Stimulated activated CD4-positive, alpha-beta T cell treated with anti-CD3 and anti-CD28 coated beads, Interleukin-15, amount 100 ng/mL, for 1 hour (primary cell): Measurements from ENCODE around the gene IFITM2.
"Not testable (repeated sequence)": the region's sequence is repeated elsewhere in the genome, so short reads cannot be mapped to it uniquely, and the experiment has no call there.

Experiments
- DNase-seq, 2 donors: peaks; one replicate each; pipeline ENCODE4 v3.0.0-alpha.2; 2020; ENCODE audit warnings: low read depth in 1 of 2, low spot score in 1 of 2

Gene IFITM2

DNA sequence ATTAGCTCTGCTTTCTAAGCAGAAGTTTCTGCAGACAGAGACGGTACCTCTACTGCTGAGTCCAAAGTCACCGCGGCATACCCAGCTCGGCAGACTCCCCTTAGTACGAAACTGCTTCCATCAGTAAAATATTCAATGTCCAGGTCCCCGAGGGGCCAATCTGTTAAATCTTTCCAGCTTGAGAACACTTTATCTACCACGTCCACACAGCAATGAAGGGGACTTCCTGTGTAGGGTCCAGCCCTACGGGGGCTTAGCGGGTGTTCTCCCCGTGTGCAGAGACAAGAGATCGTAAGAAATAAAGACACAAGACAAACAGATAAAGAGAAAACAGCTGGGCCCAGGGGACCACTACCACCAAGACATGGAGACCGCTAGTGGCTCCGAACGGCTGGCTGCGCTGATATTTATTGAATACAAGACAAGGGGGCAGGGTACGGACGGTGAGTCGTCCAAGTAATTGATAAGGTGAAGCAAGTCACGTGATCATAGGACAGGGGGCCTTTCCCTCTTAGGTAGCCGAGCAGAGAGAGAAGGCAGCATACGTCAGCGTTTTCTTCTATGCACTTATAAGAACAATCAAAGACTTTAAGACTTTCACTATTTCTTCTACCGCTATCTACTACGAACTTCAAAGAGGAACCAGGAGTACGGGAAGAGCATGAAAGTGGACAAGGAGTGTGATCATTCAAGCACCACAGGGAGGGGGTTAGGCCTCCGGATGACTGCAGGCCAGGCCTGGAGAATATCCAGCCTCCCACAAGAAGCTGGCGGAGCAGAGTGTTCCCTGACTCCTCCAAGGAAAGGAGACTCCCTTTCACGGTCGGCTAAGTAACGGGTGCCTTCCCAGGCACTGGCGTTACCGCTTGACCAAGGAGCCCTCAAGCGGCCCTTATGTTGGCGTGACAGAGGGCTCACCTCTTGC lies 17.2 kb downstream of the IFITM2 start:
- not testable (repeated sequence) for DNase-seq

DNA sequence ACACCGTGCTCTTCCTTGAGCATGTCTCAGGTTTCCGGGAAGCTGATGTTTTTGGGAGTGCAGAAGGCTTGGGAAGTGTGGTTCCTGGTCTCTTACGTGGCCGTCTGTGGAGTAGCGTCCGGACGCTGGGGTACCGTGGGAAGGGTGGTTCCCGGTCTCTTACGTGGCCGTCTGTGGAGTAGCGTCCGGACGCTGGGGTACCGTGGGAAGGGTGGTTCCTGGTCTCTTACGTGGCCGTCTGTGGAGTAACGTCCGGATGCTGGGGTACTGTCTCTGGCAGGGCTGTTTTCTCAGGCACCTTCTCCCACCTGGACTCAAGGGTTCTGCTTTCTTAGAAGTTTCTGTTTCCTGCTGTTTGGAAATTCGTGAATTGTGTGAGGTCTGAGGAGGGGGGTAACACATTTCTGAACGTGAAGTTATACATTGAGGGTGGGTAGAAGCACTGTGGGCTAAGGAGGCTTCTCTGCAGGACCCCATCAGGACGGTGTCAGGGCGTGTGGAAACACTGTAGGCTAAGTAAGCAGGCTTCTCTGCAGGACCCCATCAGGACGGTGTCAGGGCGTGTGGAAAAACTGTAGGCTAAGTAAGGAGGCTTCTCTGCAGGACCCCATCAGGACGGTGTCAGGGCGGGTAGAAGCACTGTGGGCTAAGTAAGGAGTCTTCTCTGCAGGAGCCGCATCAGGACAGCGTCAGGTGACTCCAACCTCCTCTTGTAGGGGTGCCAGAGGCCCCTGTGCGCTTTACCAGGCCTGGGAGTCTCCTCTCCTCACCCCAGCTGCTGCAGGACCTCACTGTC lies 18.4 kb downstream of the IFITM2 start:
- no peak for DNase-seq

DNA sequence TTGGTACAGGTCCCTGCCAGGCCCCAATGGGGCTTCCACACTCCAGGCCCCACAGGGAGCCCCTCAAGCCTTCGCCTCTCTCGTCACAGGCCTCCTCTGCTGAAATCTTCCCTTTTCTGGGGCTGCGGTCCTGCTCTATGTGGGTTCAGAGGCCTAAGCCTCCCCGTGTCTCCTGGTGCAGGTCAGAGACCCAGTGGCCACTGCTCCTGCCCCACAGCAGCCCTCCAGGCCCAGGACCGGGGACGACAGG lies 18.9 kb downstream of the IFITM2 start:
- DNase-seq = no peak

DNA sequence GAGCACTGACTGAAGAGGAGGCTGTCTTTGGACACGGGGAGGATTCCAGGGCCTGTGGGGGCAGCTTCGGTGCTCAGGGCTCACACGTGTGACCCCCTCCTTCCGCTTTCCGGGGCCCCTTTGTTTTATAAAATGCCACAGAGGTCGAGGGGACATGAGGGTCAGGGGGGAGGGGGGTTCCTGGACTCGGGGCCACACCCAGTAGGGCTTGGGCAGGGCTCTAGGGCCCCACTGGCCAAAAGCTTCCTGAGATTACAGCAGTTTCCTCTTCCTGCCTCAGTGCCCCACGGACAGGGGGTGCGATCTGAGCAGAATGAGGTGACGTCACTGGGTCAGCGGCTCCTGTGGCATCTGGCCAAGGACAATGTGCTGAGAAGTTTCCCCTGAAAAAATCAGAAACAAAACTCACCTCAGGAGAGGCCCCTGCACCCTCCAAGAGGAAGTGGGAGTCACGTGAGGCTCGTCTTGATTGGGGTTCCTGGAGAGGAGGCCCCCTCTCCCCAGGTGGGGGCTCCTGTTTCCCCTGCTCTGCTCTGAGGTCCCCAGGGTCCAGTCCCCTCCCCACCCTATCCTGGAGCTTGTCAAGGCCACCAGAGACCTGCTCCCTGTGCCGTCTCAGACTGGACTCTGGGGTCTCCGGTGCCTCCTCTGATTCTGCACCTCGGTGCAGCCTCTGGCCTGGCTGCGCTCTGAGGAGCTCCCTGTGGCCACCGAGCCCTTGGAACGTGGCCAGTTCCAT lies 19.4 kb downstream of the IFITM2 start:
- DNase-seq = no peak

DNA sequence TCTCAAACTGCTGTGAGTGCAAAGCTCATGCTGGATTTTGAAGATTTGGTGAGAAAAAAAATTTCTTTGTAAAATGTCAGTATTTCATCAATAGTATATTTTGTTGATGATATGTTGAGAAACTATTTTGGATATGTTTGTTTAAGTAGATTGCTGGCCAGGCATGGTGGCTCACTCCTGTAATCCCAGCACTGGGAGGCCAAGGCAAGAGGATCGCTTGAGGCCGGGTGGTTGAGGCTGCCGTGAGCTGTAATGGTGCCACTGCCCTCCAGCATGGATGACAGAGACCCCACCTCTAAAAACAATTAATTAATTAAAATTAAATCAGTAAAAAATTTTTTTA lies 19.9 kb downstream of the IFITM2 start:
- DNase-seq = no peak

DNA sequence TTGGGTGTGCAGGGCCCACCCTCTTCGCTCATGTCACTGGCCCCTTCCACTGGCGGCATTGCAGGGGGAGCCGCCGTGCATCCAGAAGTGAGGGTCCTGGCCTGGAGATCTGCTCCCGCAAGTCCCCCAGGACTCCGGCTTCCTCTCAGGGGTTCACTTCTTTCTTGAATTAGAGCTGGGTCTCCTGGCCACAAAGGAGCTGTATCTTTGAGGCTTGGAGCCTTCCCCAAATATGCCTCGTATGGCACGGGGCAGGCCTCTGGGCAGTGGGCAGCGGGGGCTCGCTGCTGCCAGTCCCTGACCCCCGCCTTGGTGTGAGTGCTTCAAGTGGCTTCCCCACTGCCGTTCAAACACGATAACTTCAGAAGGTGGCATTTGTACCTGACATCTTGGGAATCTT lies 20.4 kb downstream of the IFITM2 start:
- no peak for DNase-seq

DNA sequence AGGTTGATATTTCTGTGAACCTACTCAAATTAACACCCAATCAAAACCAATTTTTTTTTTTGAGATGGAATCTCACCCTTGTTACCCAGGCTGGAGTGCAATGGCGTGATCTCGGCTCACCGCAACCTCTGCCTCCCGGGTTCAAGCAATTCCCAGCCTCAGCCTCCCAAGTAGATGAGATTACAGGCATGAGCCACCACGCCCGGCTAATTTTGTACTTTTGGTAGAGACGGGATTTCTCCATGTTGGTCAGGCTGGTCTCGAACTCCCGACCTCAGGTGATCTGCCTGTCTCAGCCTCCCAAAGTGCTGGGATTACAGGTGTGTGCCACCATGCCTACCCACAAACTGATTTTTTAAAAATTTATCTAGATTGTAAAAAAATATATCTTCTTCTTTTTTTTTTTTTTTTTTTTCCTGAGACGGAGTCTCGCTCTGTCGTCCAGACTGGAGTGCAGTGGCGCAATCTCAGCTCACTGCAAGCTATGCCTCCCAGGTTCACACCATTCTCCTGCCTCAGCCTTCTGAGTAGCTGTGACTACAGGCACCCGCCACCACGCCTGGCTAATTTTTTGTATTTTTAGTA lies 21.0 kb downstream of the IFITM2 start:
- not testable (repeated sequence) for DNase-seq

DNA sequence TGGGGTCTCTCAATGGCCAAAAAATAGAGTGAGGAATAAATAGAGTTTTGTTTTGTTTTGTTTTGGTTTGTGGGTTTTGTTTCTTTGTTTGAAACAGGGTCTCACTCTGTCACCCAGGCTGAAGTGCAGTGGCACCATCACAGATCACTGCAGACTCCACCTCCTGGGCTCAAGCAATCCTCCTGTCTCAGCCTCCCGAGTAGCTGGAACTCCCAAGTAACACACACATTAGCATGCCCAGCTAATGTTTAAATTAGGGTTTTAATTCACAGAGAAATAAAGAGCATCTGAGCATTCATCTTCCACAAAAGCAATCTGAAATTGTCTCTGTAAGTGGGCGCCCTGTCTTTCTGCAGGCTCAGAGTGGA lies 22.3 kb downstream of the IFITM2 start:
- no peak for DNase-seq

DNA sequence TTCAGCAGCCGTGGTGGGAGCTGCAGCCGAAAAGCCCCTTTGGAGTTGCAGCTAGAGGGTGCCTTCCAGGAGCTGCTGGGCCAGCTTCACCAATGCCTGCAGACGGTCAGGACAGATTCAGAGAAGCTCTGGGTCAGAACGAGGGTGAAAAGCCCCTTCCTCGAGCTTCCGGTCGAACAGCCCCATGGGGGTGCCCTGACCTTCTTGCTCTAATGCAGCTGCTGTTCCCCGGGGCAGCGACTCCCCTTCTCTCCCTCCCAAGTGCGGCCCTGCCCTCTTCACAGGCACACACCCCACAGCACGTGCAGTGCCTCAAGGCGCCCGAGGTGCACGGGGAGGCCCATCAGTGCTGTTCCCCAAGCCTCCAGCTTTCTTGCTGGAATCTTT lies 22.7 kb downstream of the IFITM2 start:
- no peak for DNase-seq

DNA sequence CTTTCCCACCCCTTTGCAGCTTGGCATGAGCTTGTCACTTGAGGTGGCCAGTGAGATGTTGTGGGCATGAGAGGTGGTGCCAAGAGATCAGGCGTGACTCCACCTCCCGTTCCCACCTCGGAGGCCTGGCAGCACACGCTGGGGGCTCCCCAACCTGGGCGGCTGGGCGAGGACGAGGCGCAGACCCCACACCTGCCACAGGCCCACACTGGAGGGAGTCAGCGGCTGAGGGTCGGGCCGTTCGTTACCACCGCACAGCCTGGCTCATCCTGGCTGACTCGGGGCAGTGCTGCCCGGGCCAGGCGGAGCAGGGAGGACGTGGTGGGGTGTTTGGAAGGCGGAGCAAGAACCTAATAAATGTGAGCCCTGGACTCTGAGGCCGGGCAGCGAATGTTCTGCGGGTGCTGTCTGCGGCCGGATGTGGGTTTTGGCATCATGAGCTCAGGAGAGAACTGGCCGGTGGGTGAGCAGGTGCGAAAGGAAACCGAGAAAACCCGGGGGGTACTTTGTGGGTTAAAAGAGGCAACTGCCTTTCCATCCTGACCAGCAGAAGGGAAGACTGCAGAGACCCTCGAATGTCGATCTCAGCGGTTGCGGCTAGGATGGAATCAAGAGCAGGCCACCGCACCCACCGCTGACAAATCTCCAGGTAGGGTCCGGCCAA lies 23.2 kb downstream of the IFITM2 start:
- DNase-seq = no peak

DNA sequence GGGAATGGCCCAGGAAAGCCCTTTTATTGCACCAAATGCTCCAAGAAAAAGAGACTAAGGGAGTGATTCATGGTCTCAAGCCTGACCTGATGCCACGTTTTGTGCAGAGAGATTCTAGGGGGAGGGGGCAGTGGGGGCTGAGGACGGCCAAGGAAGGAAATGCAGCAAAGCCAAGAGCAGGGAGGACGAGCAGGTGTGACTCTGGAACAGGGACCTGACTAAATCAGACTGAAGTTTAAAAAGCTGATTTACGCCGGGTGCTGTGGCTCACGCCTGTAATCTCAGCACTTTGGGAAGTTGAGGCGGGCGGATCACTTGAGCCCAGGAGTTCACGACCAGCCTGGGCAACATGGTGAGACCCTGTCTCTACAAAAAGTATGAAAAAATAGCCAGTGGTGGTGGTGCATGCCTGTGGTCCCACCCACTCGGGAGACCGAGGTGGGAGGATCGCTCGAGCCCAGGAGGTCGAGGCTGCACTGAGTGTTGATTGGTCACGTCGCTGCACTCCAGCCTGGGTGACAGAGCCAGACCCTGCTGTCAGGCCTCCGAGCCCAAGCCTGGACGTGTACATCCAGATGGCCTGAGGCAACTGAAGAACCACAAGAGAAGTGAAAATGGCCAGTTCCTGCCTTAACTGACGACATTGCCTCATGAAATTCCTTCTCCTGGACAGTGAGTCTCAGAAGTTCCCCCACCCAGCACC lies 23.9 kb downstream of the IFITM2 start:
- DNase-seq = no peak

DNA sequence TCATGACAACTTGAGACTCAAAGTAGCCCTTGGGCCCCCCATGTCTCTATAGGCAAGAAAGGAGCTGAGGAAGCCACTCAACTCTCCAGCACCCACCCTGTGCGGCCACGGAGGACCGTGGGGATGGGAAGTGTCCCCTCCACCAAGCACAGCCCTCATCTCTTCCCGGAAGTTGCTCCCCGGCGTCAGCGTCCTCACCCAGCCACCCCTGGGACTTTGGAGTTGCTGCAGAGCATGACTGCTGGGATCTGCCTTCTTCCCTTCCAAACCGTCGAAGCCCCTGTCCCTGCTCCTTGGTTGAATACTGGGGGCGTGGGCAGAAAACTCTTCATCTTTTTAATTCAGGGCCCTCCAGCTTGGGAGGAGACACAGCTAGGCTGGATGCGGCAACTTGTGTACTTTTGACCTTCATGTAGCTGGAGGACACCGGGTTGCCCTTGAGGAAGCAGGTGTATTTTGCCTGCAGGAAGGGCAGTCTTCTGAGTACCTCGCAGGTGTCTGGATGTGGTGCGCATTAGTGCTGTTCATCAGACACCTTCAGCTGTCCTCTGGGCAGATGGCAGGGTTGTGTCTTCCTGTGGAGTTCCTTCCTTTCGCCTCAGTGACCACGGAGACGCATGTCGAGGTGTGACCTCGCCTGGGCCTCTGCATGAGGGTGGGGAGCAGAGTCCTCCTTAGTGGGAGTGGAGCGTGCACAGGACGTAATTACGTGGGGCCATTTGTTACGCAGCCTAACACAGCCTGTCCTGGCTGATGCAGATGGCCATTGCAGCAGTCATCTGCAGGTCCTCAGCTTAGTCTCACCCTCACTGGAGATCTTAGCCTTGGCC lies 25.2 kb downstream of the IFITM2 start:
- no peak for DNase-seq

DNA sequence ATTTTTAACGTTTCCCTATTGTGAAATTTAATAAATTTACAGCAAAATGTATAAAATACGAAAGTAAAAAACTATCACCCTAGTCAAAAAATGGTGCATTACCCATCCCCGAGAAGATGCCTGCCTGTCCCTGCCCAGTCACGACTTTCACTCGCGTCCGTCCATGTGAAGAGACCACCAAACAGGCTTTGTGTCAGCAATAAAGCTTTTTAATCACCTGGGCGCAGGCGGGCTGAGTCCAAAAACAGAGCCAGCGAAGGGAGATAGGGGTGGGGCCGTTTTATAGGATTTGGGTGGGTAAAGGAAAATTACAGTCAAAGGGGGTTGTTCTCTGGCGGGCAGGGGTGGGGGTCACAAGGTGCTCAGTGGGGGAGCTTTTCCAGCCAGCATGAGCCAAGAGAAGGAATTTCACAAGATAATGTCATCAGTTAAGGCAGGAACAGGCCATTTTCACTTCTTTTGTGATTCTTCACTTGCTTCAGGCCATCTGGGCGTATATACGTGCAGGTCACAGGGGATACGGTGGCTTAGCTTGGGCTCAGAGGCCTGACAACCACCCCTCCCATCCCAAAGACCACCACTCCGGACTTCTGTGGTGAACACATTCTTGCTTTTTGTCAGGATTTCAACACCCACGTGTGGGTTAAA lies 26.1 kb downstream of the IFITM2 start:
- DNase-seq = not testable (repeated sequence)

DNA sequence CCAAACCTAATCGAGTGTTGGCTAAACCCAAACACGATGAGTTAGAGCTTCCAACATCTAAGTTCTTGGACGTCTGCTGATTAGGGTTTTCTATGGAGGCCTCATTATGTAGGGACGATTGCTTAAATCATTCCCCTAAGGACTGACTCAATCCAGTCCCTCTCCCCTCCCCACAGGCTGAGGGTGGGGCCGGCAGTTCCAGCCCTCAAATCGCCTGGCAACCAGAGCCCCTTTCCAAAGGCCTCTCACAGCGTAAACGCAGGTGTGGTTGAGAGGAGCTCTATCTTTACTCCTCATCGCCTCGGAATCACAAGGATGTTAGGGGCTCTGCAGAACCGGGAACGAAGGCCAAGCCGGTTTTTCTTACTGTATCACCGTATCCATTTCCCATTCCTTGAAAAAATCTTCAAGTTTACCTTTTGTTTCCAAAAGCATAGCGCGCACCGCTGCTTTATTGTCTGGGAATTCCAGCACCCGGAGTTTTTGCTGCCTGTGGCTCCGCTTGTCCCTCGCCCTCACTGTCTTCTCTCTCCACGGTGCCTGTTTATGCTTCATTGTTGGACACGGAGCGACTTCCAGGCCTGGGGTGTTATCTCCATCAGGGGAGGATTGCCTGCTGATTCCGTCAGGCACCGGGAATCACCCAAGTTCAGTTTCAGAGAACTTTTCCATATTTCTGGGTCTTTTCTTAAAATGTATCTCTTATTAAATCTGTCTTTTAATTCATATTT lies 26.8 kb downstream of the IFITM2 start:
- DNase-seq = no peak

DNA sequence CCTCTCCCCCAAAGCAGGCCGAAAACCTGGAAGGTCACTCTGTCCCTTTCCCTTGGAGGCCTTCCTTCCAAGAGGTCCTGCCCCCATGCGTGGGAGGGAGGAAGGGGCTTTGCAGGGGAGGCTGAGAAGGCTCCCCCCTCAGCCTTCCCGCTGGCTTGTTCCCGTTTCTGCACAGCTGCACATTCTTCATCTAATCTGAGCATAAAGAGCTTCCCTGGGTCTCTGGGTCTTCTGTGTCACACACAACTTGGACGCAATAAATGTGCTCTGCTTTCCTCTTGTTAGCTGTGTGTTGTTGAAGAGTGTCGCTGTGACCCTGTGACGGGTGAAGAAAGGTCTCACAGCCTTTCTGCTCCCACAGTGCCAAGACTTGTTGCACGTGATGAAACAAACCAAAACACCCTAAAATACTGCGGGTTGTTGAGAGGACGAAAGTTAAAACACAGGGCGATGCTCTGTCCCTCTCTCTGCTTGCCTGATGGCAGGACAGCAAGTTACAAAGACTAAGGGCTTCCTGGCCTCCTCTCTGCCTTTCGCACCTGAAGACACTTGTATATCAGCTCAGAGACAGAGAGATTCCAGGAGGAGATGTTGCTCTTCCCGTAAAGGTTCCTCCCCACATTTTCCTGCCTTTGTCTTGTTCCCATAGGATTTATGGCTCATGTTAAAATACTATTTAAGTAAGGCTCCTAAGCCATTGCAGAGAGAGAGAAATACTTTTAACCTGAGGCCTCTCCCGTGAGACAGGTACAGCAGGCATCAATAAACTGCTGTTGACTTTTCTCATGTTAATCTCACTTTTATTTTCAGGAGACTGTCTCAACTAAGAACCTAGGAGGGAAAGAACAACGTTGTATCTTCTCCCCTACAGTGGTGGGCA lies 28.4 kb downstream of the IFITM2 start:
- no peak for DNase-seq

DNA sequence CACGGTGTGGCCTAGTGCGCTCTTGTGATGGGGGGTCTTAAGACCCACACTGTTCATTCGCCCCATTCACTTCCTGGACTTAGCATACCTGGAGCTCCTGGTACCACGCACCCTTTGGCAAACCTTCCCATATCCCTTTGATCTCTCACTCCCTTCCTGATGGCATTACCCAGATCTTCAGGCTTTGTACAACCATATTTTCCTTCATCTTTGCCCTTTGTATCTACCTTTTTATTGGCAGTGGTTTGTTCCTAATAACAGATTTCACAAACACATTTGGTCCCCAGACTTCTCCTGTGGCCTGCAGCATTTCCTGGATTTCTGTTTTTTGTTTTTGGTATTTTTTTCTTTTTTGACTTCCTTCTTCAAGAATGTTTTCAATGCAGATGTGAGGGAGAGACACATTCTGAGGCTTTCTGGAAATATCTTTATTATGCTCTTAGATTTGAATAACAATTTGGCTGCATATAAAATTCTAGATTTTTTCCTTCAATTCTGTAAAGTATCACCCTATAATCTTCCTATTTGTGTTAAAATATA lies 29.1 kb downstream of the IFITM2 start:
- no peak for DNase-seq

DNA sequence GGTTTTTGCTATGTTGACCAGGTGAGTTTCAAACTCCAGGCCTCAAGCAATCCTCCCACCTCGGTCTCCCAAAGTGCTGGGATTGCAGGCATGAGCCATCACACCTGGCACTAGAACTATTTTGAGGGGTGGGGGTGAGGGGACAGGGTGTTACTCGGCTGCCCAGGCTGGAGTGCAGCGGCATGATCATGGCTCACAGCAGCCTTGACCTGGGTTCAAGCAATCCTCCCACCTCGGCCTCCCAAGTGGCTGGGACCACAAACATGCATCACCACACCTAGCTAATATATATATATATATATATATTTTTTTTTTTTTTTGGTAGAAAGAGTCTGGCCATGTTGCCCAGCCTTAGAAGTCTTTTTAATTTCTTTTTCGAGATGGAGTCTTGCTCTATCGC lies 30.1 kb downstream of the IFITM2 start:
- DNase-seq = no peak
